Measurements from ENCODE around the gene OR6N2.

The OR6N2 gene

GRCh38 chr1:158752155-158752712 is 28.8 kb downstream of the OR6N2 start:
- DNase-seq = no peak
- Histone ChIP-seq H3F3A (ENCODE audit: insufficient read depth, low read length) (no peaks in the 10 kb centered on the region), H3K9me3 (replicated peaks; ENCODE audit: insufficient read depth, low read length) (no peaks in the 10 kb centered on the region), H3K4me3 (ENCODE audit: low read length) (no peak overlapping the region), H3K4me1 (ENCODE audit: low read length) (no peaks in the 10 kb centered on the region), H3K27me3 (replicated peaks; ENCODE audit: insufficient read depth, low read length) (no peaks in the 10 kb centered on the region), H3K9ac (ENCODE audit: low read length) (no peak overlapping the region), H3K9me2 (replicated peaks; ENCODE audit: insufficient read depth, low read length) (no peaks in the 10 kb centered on the region), H3K79me2 (ENCODE audit: low read length) (no peaks in the 10 kb centered on the region), H3K4me2 (ENCODE audit: low read depth, low read length) (no peak overlapping the region), H3K27ac (ENCODE audit: low read length) (no peak overlapping the region), H4K20me1 (ENCODE audit: insufficient read depth, low read length) (no peaks in the 10 kb centered on the region), H3K36me3 (replicated peaks; ENCODE audit: insufficient read depth, low read length) (no peaks in the 10 kb centered on the region), H2AFZ (ENCODE audit: low read length) (no peak overlapping the region)
- TF ChIP-seq EZH2phosphoT487 (IDR thresholded peaks at IDR 0.05; ENCODE audit: low read length) = no peak
- TF ChIP-seq EZH2 (optimal IDR thresholded peaks at IDR 0.05; ENCODE audit: low read depth, low read length) = no peak

GRCh38 chr1:158735848-158736247 is 45.2 kb downstream of the OR6N2 start:
- H3K9me3 ChIP-seq (replicated peaks; ENCODE audit: insufficient read depth, low read length) = no peaks in the 10 kb centered on the region
- H3K27me3 ChIP-seq (replicated peaks; ENCODE audit: insufficient read depth, low read length) = no peaks in the 10 kb centered on the region
- no peak overlapping the region for H3K9ac ChIP-seq (ENCODE audit: low read length)
- no peaks in the 10 kb centered on the region for H3K36me3 ChIP-seq (replicated peaks; ENCODE audit: insufficient read depth, low read length)
- no peak overlapping the region for H2AFZ ChIP-seq (ENCODE audit: low read length)
- no peak overlapping the region for H3K4me2 ChIP-seq (ENCODE audit: low read depth, low read length)
- no peak overlapping the region for H3K27ac ChIP-seq (ENCODE audit: low read length)
- H3K9me2 ChIP-seq (replicated peaks; ENCODE audit: insufficient read depth, low read length) = 0 out of 2 replicates have a peak, but pooled peaks cover 3% of the 10 kb centered on the region
- no peaks in the 10 kb centered on the region for H3K4me1 ChIP-seq (ENCODE audit: low read length)
- no peaks in the 10 kb centered on the region for H3K79me2 ChIP-seq (ENCODE audit: low read length)
- no peak for DNase-seq
- no peak overlapping the region for H3K4me3 ChIP-seq (ENCODE audit: low read length)
- no peaks in the 10 kb centered on the region for H4K20me1 ChIP-seq (ENCODE audit: insufficient read depth, low read length)
- TF ChIP-seq EZH2phosphoT487 (IDR thresholded peaks at IDR 0.05; ENCODE audit: low read length) (no peak), CTCF (IDR thresholded peaks at IDR 0.05; ENCODE audit: low read length) (no peak), EZH2 (optimal IDR thresholded peaks at IDR 0.05; ENCODE audit: low read depth, low read length) (no peak)
- H3F3A ChIP-seq (ENCODE audit: insufficient read depth, low read length) = no peaks in the 10 kb centered on the region

- no peak for DNase-seq
- no peak overlapping the region for H2AFZ ChIP-seq (ENCODE audit: low read length)
- H3K4me3 ChIP-seq (ENCODE audit: low read length) = no peak overlapping the region
- H3K9me2 ChIP-seq (replicated peaks; ENCODE audit: insufficient read depth, low read length) = 0 out of 2 replicates have a peak, but pooled peaks cover 3% of the 10 kb centered on the region
- H3K4me2 ChIP-seq (ENCODE audit: low read depth, low read length) = no peak overlapping the region
- H3K9ac ChIP-seq (ENCODE audit: low read length) = no peak overlapping the region
- TF ChIP-seq CTCF (IDR thresholded peaks at IDR 0.05; ENCODE audit: low read length) (no peak), EZH2phosphoT487 (IDR thresholded peaks at IDR 0.05; ENCODE audit: low read length) (no peak), EZH2 (optimal IDR thresholded peaks at IDR 0.05; ENCODE audit: low read depth, low read length) (no peak)
- no peaks in the 10 kb centered on the region for H4K20me1 ChIP-seq (ENCODE audit: insufficient read depth, low read length)
- no peaks in the 10 kb centered on the region for H3K27me3 ChIP-seq (replicated peaks; ENCODE audit: insufficient read depth, low read length)
- H3K4me1 ChIP-seq (ENCODE audit: low read length) = 0 out of 2 replicates have a peak, but pooled peaks cover 4% of the 10 kb centered on the region
- H3K36me3 ChIP-seq (replicated peaks; ENCODE audit: insufficient read depth, low read length) = no peaks in the 10 kb centered on the region
- no peaks in the 10 kb centered on the region for H3K79me2 ChIP-seq (ENCODE audit: low read length)
- no peaks in the 10 kb centered on the region for H3K9me3 ChIP-seq (replicated peaks; ENCODE audit: insufficient read depth, low read length)
- H3F3A ChIP-seq (ENCODE audit: insufficient read depth, low read length) = no peaks in the 10 kb centered on the region
- H3K27ac ChIP-seq (ENCODE audit: low read length) = no peak overlapping the region
These were observed 48.5 kb downstream of the OR6N2 start for GRCh38 chr1:158732524-158732923.

- H2AFZ ChIP-seq (ENCODE audit: low read length) = no peak overlapping the region
- no peak for DNase-seq
- no peak overlapping the region for H3K27ac ChIP-seq (ENCODE audit: low read length)
These were observed 49.3 kb downstream of the OR6N2 start for GRCh38 chr1:158731707-158732106.

More at GRCh38 chr1:158731707-158732106, 49.3 kb downstream of the OR6N2 start:
- Histone ChIP-seq H3K79me2 (ENCODE audit: low read length) (no peaks in the 10 kb centered on the region), H3K9me3 (replicated peaks; ENCODE audit: insufficient read depth, low read length) (no peaks in the 10 kb centered on the region), H3K4me2 (ENCODE audit: low read depth, low read length) (no peak overlapping the region), H4K20me1 (ENCODE audit: insufficient read depth, low read length) (no peaks in the 10 kb centered on the region), H3K4me1 (ENCODE audit: low read length) (0 out of 2 replicates have a peak, but pooled peaks cover 4% of the 10 kb centered on the region), H3K9me2 (replicated peaks; ENCODE audit: insufficient read depth, low read length) (0 out of 2 replicates have a peak, but pooled peaks cover 3% of the 10 kb centered on the region), H3K36me3 (replicated peaks; ENCODE audit: insufficient read depth, low read length) (no peaks in the 10 kb centered on the region), H3K4me3 (ENCODE audit: low read length) (no peak overlapping the region), H3F3A (ENCODE audit: insufficient read depth, low read length) (no peaks in the 10 kb centered on the region), H3K9ac (ENCODE audit: low read length) (no peak overlapping the region), H3K27me3 (replicated peaks; ENCODE audit: insufficient read depth, low read length) (no peaks in the 10 kb centered on the region)
- TF ChIP-seq CTCF (IDR thresholded peaks at IDR 0.05; ENCODE audit: low read length) (no peak), EZH2 (optimal IDR thresholded peaks at IDR 0.05; ENCODE audit: low read depth, low read length) (no peak), EZH2phosphoT487 (IDR thresholded peaks at IDR 0.05; ENCODE audit: low read length) (no peak)
